H9 (cell line): Measurements from ENCODE around the gene TRPC4AP. TPM values are rescaled to one million over a fixed set of nuclear protein-coding genes. Genes with fewer than 3 reads are reported as not detected.

Experiments used
- DNase-seq: peaks from one replicate; pipeline ENCODE4 v3.0.0-alpha.2; 2017
- H2AFZ ChIP-seq: one replicate; pipeline ENCODE4 v1.6.1; 2013; ENCODE audit warnings: mild to moderate bottlenecking, low read length, control low read depth, moderate library complexity
- H2AK5ac ChIP-seq: 2 replicates; pipeline ENCODE4 v1.6.1; 2013; ENCODE audit warnings: low read length, control low read depth, mixed read lengths; ENCODE audit not compliant: insufficient read length
- H2BK120ac ChIP-seq: one replicate; pipeline ENCODE4 v1.6.1; 2013; ENCODE audit warnings: low read depth, mild to moderate bottlenecking, low read length, control low read depth, inconsistent platforms; ENCODE audit not compliant: poor library complexity, severe bottlenecking
- H2BK12ac ChIP-seq: 2 replicates; pipeline ENCODE4 v1.6.1; 2013; ENCODE audit warnings: low read length, control low read depth, mixed read lengths, low read depth; ENCODE audit not compliant: insufficient read length
- H2BK15ac ChIP-seq: 2 replicates; pipeline ENCODE4 v1.6.1; 2013; ENCODE audit warnings: low read depth, low read length, control low read depth
- H2BK20ac ChIP-seq: one replicate; pipeline ENCODE4 v1.6.1; 2013; ENCODE audit warnings: low read depth, mild to moderate bottlenecking, low read length, control low read depth, inconsistent platforms; ENCODE audit not compliant: poor library complexity, severe bottlenecking
- H2BK5ac ChIP-seq: 2 replicates; pipeline ENCODE4 v1.6.1; 2013; ENCODE audit warnings: low read length, control low read depth, mixed read lengths; ENCODE audit not compliant: insufficient read length
- H3K14ac ChIP-seq: 2 replicates; pipeline ENCODE4 v1.6.1; 2013; ENCODE audit warnings: low read length, control low read depth; ENCODE audit not compliant: insufficient read depth
- H3K18ac ChIP-seq: 2 replicates; pipeline ENCODE4 v1.6.1; 2013; ENCODE audit warnings: low read depth, mild to moderate bottlenecking, mixed read lengths, low read length, control low read depth; ENCODE audit not compliant: insufficient read length
- H3K23ac ChIP-seq: 2 replicates; pipeline ENCODE4 v1.6.1; 2013; ENCODE audit warnings: low read length, control low read depth, mixed read lengths, low read depth; ENCODE audit not compliant: insufficient read length
- H3K23me2 ChIP-seq: 2 replicates; pipeline ENCODE4 v1.6.1; 2013; ENCODE audit warnings: low read depth, mild to moderate bottlenecking, mixed read lengths, low read length, control low read depth; ENCODE audit not compliant: insufficient read length, poor library complexity, severe bottlenecking
- H3K27ac ChIP-seq: 2 replicates; pipeline ENCODE4 v1.5.1; 2013; ENCODE audit warnings: low read length, control low read depth, mixed read lengths, low read depth; ENCODE audit not compliant: insufficient read length
- H3K27me3 ChIP-seq: 2 replicates; pipeline ENCODE4 v1.6.1; 2013; ENCODE audit warnings: low read length, control low read depth, inconsistent platforms; ENCODE audit not compliant: insufficient read depth
- H3K4ac ChIP-seq: 2 replicates; pipeline ENCODE4 v1.6.1; 2013; ENCODE audit warnings: low read depth, mild to moderate bottlenecking, control low read depth, inconsistent platforms, low read length, moderate library complexity
- H3K4me1 ChIP-seq: 2 replicates; pipeline ENCODE4 v1.6.1; 2013; ENCODE audit warnings: low read length, control low read depth, inconsistent platforms; ENCODE audit not compliant: insufficient read depth
- H3K4me2 ChIP-seq: 2 replicates; pipeline ENCODE4 v1.6.1; 2013; ENCODE audit warnings: low read length, control low read depth, mixed read lengths; ENCODE audit not compliant: insufficient read length, insufficient read depth
- H3K56ac ChIP-seq: 2 replicates; pipeline ENCODE4 v1.6.1; 2013; ENCODE audit warnings: low read depth, mild to moderate bottlenecking, mixed read lengths, low read length, control low read depth; ENCODE audit not compliant: insufficient read length
- H3K79me1 ChIP-seq: 2 replicates; pipeline ENCODE4 v1.6.1; 2013; ENCODE audit warnings: low read depth, mild to moderate bottlenecking, moderate library complexity, low read length, control low read depth, inconsistent platforms; ENCODE audit not compliant: insufficient read depth, poor library complexity, severe bottlenecking
- H3K79me2 ChIP-seq: 2 replicates; pipeline ENCODE4 v1.6.1; 2013; ENCODE audit warnings: low read length, control low read depth, inconsistent platforms; ENCODE audit not compliant: insufficient read depth
- H3K9ac ChIP-seq: 2 replicates; pipeline ENCODE4 v1.6.1; 2013; ENCODE audit warnings: low read length, control low read depth, mixed read lengths; ENCODE audit not compliant: insufficient read length; ENCODE audit errors: extremely low read depth
- H3K9me3 ChIP-seq: one replicate; pipeline ENCODE4 v1.6.1; 2013; ENCODE audit warnings: low read depth, low read length, inconsistent platforms; ENCODE audit not compliant: control insufficient read depth
- H3T11ph ChIP-seq: one replicate; pipeline ENCODE4 v1.6.1; 2013; ENCODE audit warnings: mild to moderate bottlenecking, low read length, control low read depth, inconsistent platforms
- H4K20me1 ChIP-seq: one replicate; pipeline ENCODE4 v1.6.1; 2013; ENCODE audit not compliant: control insufficient read depth, insufficient read length, insufficient read depth
- H4K5ac ChIP-seq: 2 replicates; pipeline ENCODE4 v1.6.1; 2013; ENCODE audit warnings: low read depth, mild to moderate bottlenecking, mixed read lengths, low read length, control low read depth; ENCODE audit not compliant: insufficient read length
- H4K8ac ChIP-seq: replicated peaks from 2 replicates; pipeline ENCODE4 v1.6.1; 2013; ENCODE audit warnings: low read length, control low read depth, mixed read lengths, low read depth; ENCODE audit not compliant: insufficient read length
- H4K91ac ChIP-seq: 2 replicates; pipeline ENCODE4 v1.6.1; 2013; ENCODE audit warnings: low read depth, mild to moderate bottlenecking, moderate library complexity, mixed read lengths, low read length, control low read depth; ENCODE audit not compliant: insufficient read length
- H3K27ac Mint-ChIP-seq, 3 experiments: 2 replicates in 2 of 3; 3 replicates in 1 of 3; pipeline ENCODE4 v1.8.0; 2020 to 2021; ENCODE audit warnings: mixed read lengths in 3 of 3, mild to moderate bottlenecking in 1 of 3, moderate library complexity in 1 of 3
- H3K27me3 Mint-ChIP-seq: 2 replicates; pipeline ENCODE4 v1.8.0; 2021; ENCODE audit warnings: low read depth, mild to moderate bottlenecking, moderate library complexity, mixed read lengths
- H3K36me3 Mint-ChIP-seq, 3 experiments: 2 replicates in 2 of 3; 3 replicates in 1 of 3; pipeline ENCODE4 v1.8.0; 2020 to 2021; ENCODE audit warnings: low read depth in 3 of 3, mixed read lengths in 3 of 3; ENCODE audit not compliant: insufficient read depth in 1 of 3
- H3K4me1 Mint-ChIP-seq, 2 experiments: 2 replicates each; pipeline ENCODE4 v1.8.0; 2020; ENCODE audit warnings: mixed read lengths in 2 of 2
- H3K4me3 Mint-ChIP-seq, 2 experiments: 2 replicates in 1 of 2; 3 replicates in 1 of 2; pipeline ENCODE4 v1.8.0; 2020 to 2021; ENCODE audit warnings: mild to moderate bottlenecking in 2 of 2, mixed read lengths in 2 of 2, moderate library complexity in 1 of 2
- H3K9me3 Mint-ChIP-seq, 2 experiments: 2 replicates in 1 of 2; 3 replicates in 1 of 2; pipeline ENCODE4 v1.8.0; 2020; ENCODE audit warnings: mild to moderate bottlenecking in 2 of 2, mixed read lengths in 2 of 2, moderate library complexity in 1 of 2
- CTCF ChIP-seq: fragments of 200-600 bp; sonication (generic); conservative IDR thresholded peaks from 3 replicates; pipeline ENCODE4 v1.8.0; 2021; ENCODE audit warnings: antibody characterized with exemption, mild to moderate bottlenecking
- WGBS: extraction: QIAGEN DNeasy Blood & Tissue Kit; methylation state at CpG from one replicate; pipeline ENCODE4 v1.1.7; 2013; ENCODE audit warnings: missing lambda C conversion rate, low lambda C conversion rate, mixed read lengths; ENCODE audit not compliant: insufficient read length; ENCODE audit errors: extremely low coverage; 5-methylcytosine and 5-hydroxymethylcytosine counted together
- total RNA-seq: library from RNA; stranded (reverse); gene quantifications from 2 replicates; pipeline ENCODE4 v1.2.1, GENCODE V29; 2021

The TRPC4AP gene
- total RNA-seq, 1 experiment from 2014 or later = 93.9 TPM

DNA sequence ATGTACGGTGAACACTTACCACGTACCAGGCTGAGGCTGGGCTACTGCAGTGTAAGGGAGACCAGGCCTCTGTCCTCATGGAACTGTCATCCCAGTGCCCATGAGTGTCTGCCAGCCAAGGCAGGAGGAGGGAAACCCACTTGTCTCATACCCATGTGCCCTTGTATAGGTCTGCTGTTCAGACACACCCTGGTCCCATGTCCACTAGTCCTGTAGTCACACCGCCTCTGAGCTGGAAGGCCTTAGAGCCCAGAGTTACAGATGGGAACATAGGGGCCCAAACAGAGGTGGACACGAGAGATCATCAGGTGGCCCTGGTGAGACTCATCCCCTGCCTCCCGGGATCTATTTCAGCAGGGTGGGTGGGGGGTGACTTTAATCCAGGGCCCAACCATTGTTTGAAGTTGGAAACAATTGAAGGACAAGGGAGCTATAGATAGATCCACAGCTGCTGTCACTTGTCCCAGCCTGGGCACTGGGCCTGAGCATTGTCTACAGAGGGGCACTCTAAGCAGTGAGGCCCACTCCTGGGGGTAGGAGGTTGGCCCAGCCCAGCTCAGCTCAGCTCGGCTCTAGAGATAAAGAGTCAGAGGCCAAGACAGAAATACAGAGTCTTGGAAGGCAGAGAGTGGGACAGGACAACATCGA, 122.3 kb downstream of the TRPC4AP start:
- no peak overlapping the region for H3K23ac ChIP-seq
- H3K27ac ChIP-seq = no peak overlapping the region
- no peaks in the 10 kb centered on the region for H4K20me1 ChIP-seq
- no CpG with 5 or more reads among the region's 7 CpGs for WGBS
- no peak overlapping the region for H2BK15ac ChIP-seq
- Mint-ChIP-seq H3K4me3 (no peak overlapping the region), H3K27me3 (peaks cover 26% of the 10 kb centered on the region), H3K36me3 (no peaks in the 10 kb centered on the region), H3K9me3 (no peaks in the 10 kb centered on the region), H3K4me1 (peaks cover 20 to 21% of the 10 kb centered on the region in 2 experiments), H3K27ac (no peak overlapping the region)
- H3K4me1 ChIP-seq = no peaks in the 10 kb centered on the region; the same call in 1 of the 2 replicates
- no peaks in the 10 kb centered on the region for H3K27me3 ChIP-seq
- H4K8ac ChIP-seq = no peak overlapping the region
- H3K18ac ChIP-seq = no peak overlapping the region
- H2AFZ ChIP-seq = no peak overlapping the region
- no peak overlapping the region for H3T11ph ChIP-seq
- no peaks in the 10 kb centered on the region for H3K79me2 ChIP-seq
- H3K79me1 ChIP-seq = no peaks in the 10 kb centered on the region
- no peak overlapping the region for H4K91ac ChIP-seq
- no peak overlapping the region for H2BK5ac ChIP-seq
- H2BK12ac ChIP-seq = no peak overlapping the region
- H3K23me2 ChIP-seq = no peaks in the 10 kb centered on the region
- no peak overlapping the region for H4K5ac ChIP-seq
- H3K4me2 ChIP-seq = no peak overlapping the region
- H3K4ac ChIP-seq = no peak overlapping the region
- H2BK120ac ChIP-seq = no peak overlapping the region
- no peak for DNase-seq
- no peak overlapping the region for H2BK20ac ChIP-seq
- no peak for TF ChIP-seq CTCF
- no peak overlapping the region for H2AK5ac ChIP-seq
- H3K56ac ChIP-seq = no peak overlapping the region
- no peaks in the 10 kb centered on the region for H3K9me3 ChIP-seq
- no peak overlapping the region for H3K14ac ChIP-seq
- H3K9ac ChIP-seq = no peak overlapping the region
